Tibial nerve (tissue), 3 donors: ENCODE results near the gene MXRA8.

Source experiments
- POLR2A ChIP-seq, 2 donors: fragments of 450-650 bp; IDR thresholded peaks; one replicate each; pipeline ENCODE4 v1.6.1; 2017; ENCODE audit warnings: antibody characterized with exemption in 2 of 2, mild to moderate bottlenecking in 2 of 2, moderate library complexity in 2 of 2
- TF ChIP-seq, protein P1 (sequence below), 5 experiments: fragments of 200-600 bp in 3 of 5; fragments of 450-650 bp in 2 of 5; sonication (generic) in 3 of 5; IDR thresholded peaks; one replicate each; pipeline ENCODE4 v1.5.1; 2016 to 2019; ENCODE audit warnings: antibody characterized with exemption in 5 of 5, mild to moderate bottlenecking in 3 of 5, moderate library complexity in 2 of 5

DNA sequence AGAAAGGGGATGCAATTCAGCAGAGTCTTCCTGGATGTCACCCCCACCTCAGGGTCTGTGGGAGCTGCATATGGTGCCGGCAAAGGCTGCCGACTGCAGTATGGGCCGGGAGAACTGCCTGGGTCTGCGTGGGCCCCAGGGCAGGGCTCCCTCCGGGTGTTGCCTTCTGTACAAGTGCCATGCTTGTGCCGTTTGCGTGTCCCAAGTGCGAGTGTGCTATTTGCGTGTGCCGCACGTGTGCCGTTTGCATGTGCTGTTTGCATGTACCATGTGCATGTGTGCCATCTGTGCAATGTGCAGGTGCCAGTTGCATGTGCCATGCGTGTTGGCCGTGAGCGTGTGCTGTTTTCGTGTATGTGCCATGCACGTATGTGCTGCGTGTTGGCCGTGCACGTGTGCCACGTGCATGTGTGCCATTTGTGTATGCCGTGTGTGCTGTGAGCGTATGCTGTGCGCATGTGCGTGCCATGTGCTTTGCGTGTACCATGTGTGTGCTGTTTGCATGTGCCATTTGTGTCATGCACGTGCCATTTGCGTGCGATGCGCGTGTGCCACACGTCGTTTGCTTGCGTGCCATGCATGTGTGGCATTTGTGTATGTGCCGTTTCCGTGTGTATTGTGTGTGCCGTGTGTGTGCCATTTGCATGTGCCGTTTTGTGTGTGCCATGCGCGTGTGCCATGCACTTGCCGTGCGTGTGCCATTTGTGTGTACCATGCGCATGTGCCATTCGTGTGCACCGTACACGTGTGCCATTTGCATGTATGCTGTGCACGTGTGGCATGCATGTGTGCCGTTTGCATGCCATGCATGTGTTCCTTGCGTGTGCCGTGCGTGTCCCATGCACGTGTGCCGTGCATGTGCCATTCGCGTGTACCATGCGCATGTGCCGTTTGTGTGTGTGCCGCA is 28.8 kb downstream of the MXRA8 start:
- TF ChIP-seq, protein P1, sequence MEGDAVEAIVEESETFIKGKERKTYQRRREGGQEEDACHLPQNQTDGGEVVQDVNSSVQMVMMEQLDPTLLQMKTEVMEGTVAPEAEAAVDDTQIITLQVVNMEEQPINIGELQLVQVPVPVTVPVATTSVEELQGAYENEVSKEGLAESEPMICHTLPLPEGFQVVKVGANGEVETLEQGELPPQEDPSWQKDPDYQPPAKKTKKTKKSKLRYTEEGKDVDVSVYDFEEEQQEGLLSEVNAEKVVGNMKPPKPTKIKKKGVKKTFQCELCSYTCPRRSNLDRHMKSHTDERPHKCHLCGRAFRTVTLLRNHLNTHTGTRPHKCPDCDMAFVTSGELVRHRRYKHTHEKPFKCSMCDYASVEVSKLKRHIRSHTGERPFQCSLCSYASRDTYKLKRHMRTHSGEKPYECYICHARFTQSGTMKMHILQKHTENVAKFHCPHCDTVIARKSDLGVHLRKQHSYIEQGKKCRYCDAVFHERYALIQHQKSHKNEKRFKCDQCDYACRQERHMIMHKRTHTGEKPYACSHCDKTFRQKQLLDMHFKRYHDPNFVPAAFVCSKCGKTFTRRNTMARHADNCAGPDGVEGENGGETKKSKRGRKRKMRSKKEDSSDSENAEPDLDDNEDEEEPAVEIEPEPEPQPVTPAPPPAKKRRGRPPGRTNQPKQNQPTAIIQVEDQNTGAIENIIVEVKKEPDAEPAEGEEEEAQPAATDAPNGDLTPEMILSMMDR (IDR thresholded peaks at IDR 0.05) = no peak
- no peak for TF ChIP-seq POLR2A (IDR thresholded peaks at IDR 0.05)
